GM12878 (cell line): ENCODE data around the gene UGGT1. TPM values are rescaled to one million over a fixed set of nuclear protein-coding genes. Genes with fewer than 3 reads are reported as not detected.

Experiments
- ATAC-seq: fragments of 200-7000 bp; cut with Tn5 transposase; 3 replicates; pipeline ENCODE4 v1.9.1; 2020; ENCODE audit warnings: mild to moderate bottlenecking, moderate library complexity
- BruUV-seq: library from RNA; stranded (reverse); fragments of 400-500 nt; replicated peaks from 2 replicates; lab custom pipeline; 2021; lab: Mats Ljungman, UMichigan
- CTCF ChIA-PET: fragments of 300-600 bp; sonication (Branson Sonifier 250); formaldehyde crosslinking; extraction: SDS; loops from one replicate; lab custom pipeline; 2021; ENCODE audit warnings: inconsistent platforms; lab: Yijun Ruan, JAX
- POLR2A ChIA-PET: fragments of 350-600 bp; formaldehyde crosslinking; extraction: SDS; loops from one replicate; lab custom pipeline; 2021; ENCODE audit warnings: inconsistent platforms; lab: Charles Lee
- RAD21 ChIA-PET: fragments of 300-600 bp; sonication (Branson Sonifier 250); formaldehyde crosslinking; loops from one replicate; lab custom pipeline; 2023; ENCODE audit warnings: antibody characterized with exemption; ENCODE audit not compliant: unreplicated experiment; lab: Charles Lee
- SMC1A ChIA-PET: fragments of 300-600 bp; sonication (Branson Sonifier 250); formaldehyde crosslinking; loops from one replicate; lab custom pipeline; 2023; ENCODE audit not compliant: unreplicated experiment, uncharacterized antibody; lab: Charles Lee
- DNase-seq: peaks from one replicate; pipeline ENCODE4 v3.0.0-alpha.2; 2011; ENCODE audit warnings: low read depth, low spot score
- FAIRE-seq: peaks from 3 replicates; lab custom pipeline; 2011; peaks lifted over from hg19 to GRCh38; lab: Jason Lieb, UNC
- H2AFZ ChIP-seq: 2 replicates; pipeline ENCODE4 v1.6.0; 2011; ENCODE audit warnings: low read depth, low read length, control low read depth; ENCODE audit not compliant: control insufficient read depth
- H3K27ac ChIP-seq: 2 replicates; pipeline ENCODE4 v1.5.1; 2011; ENCODE audit warnings: control low read depth; ENCODE audit not compliant: control insufficient read depth, insufficient read depth
- H3K27me3 ChIP-seq, 2 experiments: replicated peaks in 1 of 2; 2 replicates each; pipeline versions ENCODE4 v1.6.0 to v1.6.1; 2011; ENCODE audit warnings: low read length in 1 of 2; ENCODE audit not compliant: control insufficient read depth in 2 of 2, insufficient read depth in 2 of 2
- H3K36me3 ChIP-seq, 2 experiments: 2 replicates each; pipeline ENCODE4 v1.5.1; 2011; ENCODE audit warnings: low read length in 1 of 2; ENCODE audit not compliant: control insufficient read depth in 2 of 2, insufficient read depth in 2 of 2
- H3K4me1 ChIP-seq: 2 replicates; pipeline ENCODE4 v1.6.1; 2011; ENCODE audit warnings: mild to moderate bottlenecking, low read length, moderate library complexity, mixed read lengths; ENCODE audit not compliant: control insufficient read depth, insufficient read depth
- H3K4me2 ChIP-seq: 2 replicates; pipeline ENCODE4 v1.6.0; 2011; ENCODE audit warnings: control low read depth; ENCODE audit not compliant: control insufficient read depth, insufficient read depth
- H3K4me3 ChIP-seq: fragments of 200-600 bp; sonication (generic); 2 replicates; pipeline ENCODE4 v1.5.1; 2016
- H3K79me2 ChIP-seq: 2 replicates; pipeline ENCODE4 v1.6.0; 2011; ENCODE audit warnings: low read length; ENCODE audit not compliant: control insufficient read depth, insufficient read depth
- H3K9ac ChIP-seq: 2 replicates; pipeline ENCODE4 v1.8.0; 2011; ENCODE audit warnings: low read length, control low read depth, mixed read lengths; ENCODE audit not compliant: control insufficient read depth, insufficient read depth
- H3K9me3 ChIP-seq: replicated peaks from 3 replicates; pipeline ENCODE4 v1.5.1; 2011; ENCODE audit warnings: mild to moderate bottlenecking, low read length; ENCODE audit not compliant: control insufficient read depth, insufficient read depth
- H4K20me1 ChIP-seq: 2 replicates; pipeline ENCODE4 v1.6.0; 2011; ENCODE audit not compliant: control insufficient read depth, insufficient read depth
- CUX1 ChIP-seq: IDR thresholded peaks from 2 replicates; pipeline ENCODE4 v1.6.1; 2012; ENCODE audit warnings: improper control_type of control experiment, low read depth, low read length; ENCODE audit not compliant: insufficient replicate concordance
- HCFC1 ChIP-seq: fragments of 150-350 bp; IDR thresholded peaks from 2 replicates; pipeline ENCODE4 v1.6.1; 2014; ENCODE audit warnings: low read length
- JUNB ChIP-seq: IDR thresholded peaks from 2 replicates; pipeline ENCODE4 v1.6.1; 2016; ENCODE audit warnings: antibody characterized with exemption, mild to moderate bottlenecking
- KDM1A ChIP-seq: fragments of 200-600 bp; sonication (generic); IDR thresholded peaks from 2 replicates; pipeline ENCODE4 v1.6.1; 2016; ENCODE audit warnings: borderline replicate concordance
- KLF5 ChIP-seq: fragments of 450-650 bp; IDR thresholded peaks from 2 replicates; pipeline ENCODE4 v1.6.1; 2014; ENCODE audit warnings: mild to moderate bottlenecking; ENCODE audit not compliant: partially characterized antibody
- MEF2A ChIP-seq: IDR thresholded peaks from 2 replicates; pipeline ENCODE4 v1.6.1; 2011; ENCODE audit warnings: low read depth, mild to moderate bottlenecking, low read length, moderate library complexity; ENCODE audit not compliant: insufficient read depth
- MXI1 ChIP-seq: fragments of 150-350 bp; IDR thresholded peaks from 2 replicates; pipeline ENCODE4 v1.6.1; 2011; ENCODE audit warnings: low read depth, mild to moderate bottlenecking, inconsistent platforms, low read length, improper control_type of control experiment
- NFYA ChIP-seq: IDR thresholded peaks from 2 replicates; pipeline ENCODE4 v1.6.1; 2011; ENCODE audit warnings: low read depth, mild to moderate bottlenecking, low read length, improper control_type of control experiment, borderline replicate concordance
- PBX3 ChIP-seq: IDR thresholded peaks from 2 replicates; pipeline ENCODE4 v1.6.1; 2011; ENCODE audit warnings: mild to moderate bottlenecking, low read depth, low read length, moderate library complexity; ENCODE audit not compliant: insufficient replicate concordance
- RFX5 ChIP-seq: IDR thresholded peaks from 2 replicates; pipeline ENCODE4 v1.6.1; 2011; ENCODE audit warnings: low read depth, low read length, improper control_type of control experiment
- TCF3 ChIP-seq: IDR thresholded peaks from 2 replicates; pipeline ENCODE4 v1.6.1; 2012; ENCODE audit warnings: low read depth, mild to moderate bottlenecking, low read length, borderline replicate concordance; ENCODE audit not compliant: insufficient read depth
- YY1 ChIP-seq: IDR thresholded peaks from 2 replicates; pipeline ENCODE4 v1.6.1; 2011; ENCODE audit warnings: low read depth, mild to moderate bottlenecking, low read length
- ZNF24 ChIP-seq: fragments of 450-650 bp; IDR thresholded peaks from 2 replicates; pipeline ENCODE4 v1.6.1; 2017; ENCODE audit warnings: antibody characterized with exemption, mild to moderate bottlenecking
- WGBS: methylation state at CpG from one replicate; pipeline ENCODE4 v1.1.6; 2016; ENCODE audit warnings: low lambda C conversion rate; ENCODE audit not compliant: insufficient replicate concordance, insufficient coverage; ENCODE audit errors: missing lambda C conversion rate; 5-methylcytosine and 5-hydroxymethylcytosine counted together
- in situ Hi-C: fragments of 300-500 bp; cut with MboI; formaldehyde crosslinking; loops from 9 replicates; pipeline ENCODE4 v1.14.3; 2018; ENCODE audit warnings: mixed read lengths
- intact Hi-C: fragments of 100-400 bp; cut with micrococcal nuclease; formaldehyde crosslinking; loops from one replicate; pipeline ENCODE4 v1.14.2; 2022; ENCODE audit not compliant: unreplicated experiment
- polyA plus RNA-seq, 11 experiments: library from polyadenylated mRNA; depleted of rRNA in 4 of 11; unstranded in 6 of 11; stranded (reverse) in 5 of 11; fragments of >200 nt; fragmentation: Nextera tagmentation in 4 of 11; fragmentation: Illumina TruSeq in 1 of 11; extraction: Ambion mirVana in 4 of 11; extraction: Trizol in 1 of 11; gene quantifications; 1 replicate in 1 of 11; 2 replicates in 10 of 11; pipeline versions ENCODE4 v1.2.1 to v1.2.3, GENCODE V29; 2011 to 2016; ENCODE audit warnings: inconsistent platforms in 2 of 11, missing spikeins in 2 of 11, low read depth in 1 of 11
- total RNA-seq, 4 experiments: library from RNA; depleted of rRNA in 3 of 4; stranded (reverse); fragments of >200 nt in 3 of 4; fragmentation: Illumina TruSeq in 1 of 4; extraction: Trizol in 1 of 4; gene quantifications; 2 replicates each; pipeline versions ENCODE4 v1.2.1 to v1.2.3, GENCODE V29; 2013 to 2021

UGGT1 gene
- total and polyA plus RNA-seq, 10 of the 15 experiments (the other 5 are each of a cell fraction or from before 2014, with no cell fraction given) = 4.1 to 49.8 (median 28.5) TPM

- H2AFZ ChIP-seq = no peak overlapping the region
- no peak overlapping the region for H3K27ac ChIP-seq
- TF ChIP-seq RFX5 = no peak
- TF ChIP-seq CUX1 = no peak
- TF ChIP-seq KDM1A = no peak
- TF ChIP-seq YY1 = no peak
- TF ChIP-seq KLF5 = no peak
- TF ChIP-seq JUNB = no peak
- TF ChIP-seq HCFC1 = no peak
- no peak for TF ChIP-seq MEF2A
- no peak for TF ChIP-seq NFYA
- no peak for TF ChIP-seq PBX3
- no peak for TF ChIP-seq MXI1
- TF ChIP-seq TCF3 = no peak
- TF ChIP-seq ZNF24 = no peak
- in situ Hi-C loops (no loop called here), intact Hi-C loops (no loop called here)
- ChIA-PET SMC1A (no interaction called here), CTCF (interaction anchor here (1.2 kb wide), 1 partner anchor 32 kb away, joined by 3 read pairs; no protein-coding TSS in a partner anchor), POLR2A (no interaction called here), RAD21 (no interaction called here)
- no peaks in the 10 kb centered on the region for H3K4me1 ChIP-seq
- H3K9me3 ChIP-seq = no peaks in the 10 kb centered on the region; the same call in 2 of the 3 replicates
- no peaks in the 10 kb centered on the region for H3K36me3 ChIP-seq
- no peak overlapping the region for H3K9ac ChIP-seq
- H3K4me3 ChIP-seq = no peak overlapping the region
- H3K27me3 ChIP-seq = no peaks in the 10 kb centered on the region
- FAIRE-seq (no peak), DNase-seq (no peak), ATAC-seq (no peak)
- no TSS peak for BruUV-seq
- no peaks in the 10 kb centered on the region for H3K79me2 ChIP-seq
- WGBS = 65% methylated on average over 3 of the region's 3 CpGs
- no peak overlapping the region for H3K4me2 ChIP-seq
- H4K20me1 ChIP-seq = no peaks in the 10 kb centered on the region
Measured at GRCh38 chr2:128073278-128073677, 17.7 kb upstream of the UGGT1 start.
